Endothelial cell of umbilical vein (primary cell): Measurements from ENCODE around the gene OLFM2.

Experiments used
- EZH2 ChIP-seq: IDR thresholded peaks from 2 replicates; pipeline ENCODE4 v1.6.1; 2012; ENCODE audit warnings: borderline replicate concordance, low read depth, mild to moderate bottlenecking, moderate library complexity, low read length, inconsistent platforms; ENCODE audit not compliant: severe bottlenecking
- FOS ChIP-seq: IDR thresholded peaks from 2 replicates; pipeline ENCODE4 v1.6.1; 2011; ENCODE audit warnings: mild to moderate bottlenecking, low read length, moderate library complexity, borderline replicate concordance; ENCODE audit not compliant: insufficient read depth
- JUN ChIP-seq: IDR thresholded peaks from 2 replicates; pipeline ENCODE4 v1.6.1; 2011; ENCODE audit warnings: borderline replicate concordance, low read depth; ENCODE audit not compliant: insufficient read length, insufficient read depth
- POLR2A ChIP-seq: IDR thresholded peaks from 2 replicates; pipeline ENCODE4 v1.6.1; 2012; ENCODE audit warnings: low read depth, mild to moderate bottlenecking, control low read depth, low read length
- POLR2AphosphoS5 ChIP-seq: IDR thresholded peaks from 2 replicates; pipeline ENCODE4 v1.6.1; 2012; ENCODE audit warnings: low read depth, mild to moderate bottlenecking, control low read depth, low read length, moderate library complexity; ENCODE audit not compliant: insufficient read depth
- TF ChIP-seq, protein P1 (sequence below), 2 donors: IDR thresholded peaks; 1 replicate in 1 of 2; 2 replicates in 1 of 2; pipeline ENCODE4 v1.5.1; 2011; ENCODE audit warnings: low read length in 2 of 2, mild to moderate bottlenecking in 2 of 2, moderate library complexity in 2 of 2, control low read depth in 1 of 2, inconsistent platforms in 1 of 2, low read depth in 1 of 2; ENCODE audit not compliant: insufficient read depth in 1 of 2; ENCODE audit errors: extremely low read depth in 1 of 2
- TF ChIP-seq, protein P2 (sequence below): IDR thresholded peaks from 2 replicates; pipeline ENCODE4 v1.6.1; 2011; ENCODE audit not compliant: insufficient read depth, insufficient read length

DNA sequence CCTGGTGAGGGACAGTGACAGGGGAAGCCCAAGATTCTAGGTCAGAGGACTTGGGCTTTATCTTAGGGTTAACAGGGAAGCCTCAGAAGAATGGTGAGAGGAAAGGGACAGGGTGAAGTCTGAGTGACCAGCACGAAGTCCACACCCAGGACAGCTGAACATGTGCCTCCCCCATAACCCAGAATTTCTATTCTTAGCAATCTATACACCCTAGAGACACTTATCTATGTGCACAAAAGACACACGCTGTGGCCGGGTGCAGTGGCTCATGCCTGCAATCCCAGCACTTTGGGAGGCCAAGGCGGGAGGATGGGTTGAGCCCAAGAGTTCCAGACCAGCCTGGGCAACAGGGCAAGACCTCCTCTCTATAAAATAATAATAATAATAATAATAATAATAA, 11.1 kb upstream of the OLFM2 start:
- TF ChIP-seq, protein P1, sequence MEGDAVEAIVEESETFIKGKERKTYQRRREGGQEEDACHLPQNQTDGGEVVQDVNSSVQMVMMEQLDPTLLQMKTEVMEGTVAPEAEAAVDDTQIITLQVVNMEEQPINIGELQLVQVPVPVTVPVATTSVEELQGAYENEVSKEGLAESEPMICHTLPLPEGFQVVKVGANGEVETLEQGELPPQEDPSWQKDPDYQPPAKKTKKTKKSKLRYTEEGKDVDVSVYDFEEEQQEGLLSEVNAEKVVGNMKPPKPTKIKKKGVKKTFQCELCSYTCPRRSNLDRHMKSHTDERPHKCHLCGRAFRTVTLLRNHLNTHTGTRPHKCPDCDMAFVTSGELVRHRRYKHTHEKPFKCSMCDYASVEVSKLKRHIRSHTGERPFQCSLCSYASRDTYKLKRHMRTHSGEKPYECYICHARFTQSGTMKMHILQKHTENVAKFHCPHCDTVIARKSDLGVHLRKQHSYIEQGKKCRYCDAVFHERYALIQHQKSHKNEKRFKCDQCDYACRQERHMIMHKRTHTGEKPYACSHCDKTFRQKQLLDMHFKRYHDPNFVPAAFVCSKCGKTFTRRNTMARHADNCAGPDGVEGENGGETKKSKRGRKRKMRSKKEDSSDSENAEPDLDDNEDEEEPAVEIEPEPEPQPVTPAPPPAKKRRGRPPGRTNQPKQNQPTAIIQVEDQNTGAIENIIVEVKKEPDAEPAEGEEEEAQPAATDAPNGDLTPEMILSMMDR (IDR thresholded peaks at IDR 0.05; ENCODE audit: extremely low read depth in 1 of 2, insufficient read depth in 1 of 2, low read depth in 1 of 2, low read length in 2 of 2) = no peak
- TF ChIP-seq POLR2A (no peak), EZH2 (no peak), POLR2AphosphoS5 (no peak), JUN (no peak), FOS (no peak)
- TF ChIP-seq, protein P2, sequence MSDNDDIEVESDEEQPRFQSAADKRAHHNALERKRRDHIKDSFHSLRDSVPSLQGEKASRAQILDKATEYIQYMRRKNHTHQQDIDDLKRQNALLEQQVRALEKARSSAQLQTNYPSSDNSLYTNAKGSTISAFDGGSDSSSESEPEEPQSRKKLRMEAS = no peak
